CD14-positive monocyte (primary cell): ENCODE measurements around the gene LCAT. TPM values are rescaled to one million over a fixed set of nuclear protein-coding genes. Genes with fewer than 3 reads are reported as not detected.

Experiments
- DNase-seq, 3 donors: peaks; one replicate each; pipeline ENCODE4 v3.0.0-alpha.2; 2011 to 2022
- H2AFZ ChIP-seq: 2 replicates; pipeline ENCODE4 v1.6.0; 2012; ENCODE audit warnings: mild to moderate bottlenecking, low read depth, low read length, inconsistent platforms; ENCODE audit not compliant: insufficient read depth, poor library complexity, severe bottlenecking
- H3K27ac ChIP-seq, 2 donors: 1 replicate in 1 of 2; 2 replicates in 1 of 2; pipeline ENCODE4 v1.5.1; 2012 to 2013; ENCODE audit warnings: low read length in 2 of 2, control low read depth in 1 of 2, inconsistent platforms in 1 of 2, low read depth in 1 of 2, mild to moderate bottlenecking in 1 of 2
- H3K27me3 ChIP-seq, 2 donors: one replicate each; pipeline versions ENCODE4 v1.6.0 to v1.6.1; 2011 to 2013; ENCODE audit warnings: low read length in 2 of 2; ENCODE audit not compliant: control insufficient read depth in 2 of 2, insufficient read depth in 2 of 2
- H3K36me3 ChIP-seq, 2 donors: replicated peaks in 1 of 2; 1 replicate in 1 of 2; 2 replicates in 1 of 2; pipeline versions ENCODE4 v1.5.1 to v1.6.1; 2012 to 2013; ENCODE audit warnings: low read length in 2 of 2, control low read depth in 1 of 2, inconsistent platforms in 1 of 2, mild to moderate bottlenecking in 1 of 2; ENCODE audit not compliant: insufficient read depth in 2 of 2, control insufficient read depth in 1 of 2
- H3K4me1 ChIP-seq, 2 donors: 1 replicate in 1 of 2; 2 replicates in 1 of 2; pipeline versions ENCODE4 v1.5.1 to v1.6.1; 2012 to 2013; ENCODE audit warnings: low read length in 2 of 2, control low read depth in 1 of 2, inconsistent platforms in 1 of 2, mild to moderate bottlenecking in 1 of 2, moderate library complexity in 1 of 2; ENCODE audit not compliant: insufficient read depth in 2 of 2, control insufficient read depth in 1 of 2
- H3K4me2 ChIP-seq: replicated peaks from 2 replicates; pipeline ENCODE3; 2012; ENCODE audit warnings: low read length, moderate library complexity, mild to moderate bottlenecking; ENCODE audit not compliant: poor library complexity, severe bottlenecking; ENCODE audit errors: extremely low read depth
- H3K4me3 ChIP-seq, 3 experiments: fragments of 200-600 bp in 1 of 3; sonication (generic) in 1 of 3; replicated peaks in 1 of 3; 1 replicate in 2 of 3; 2 replicates in 1 of 3; pipeline ENCODE4 v1.5.1; 2011 to 2013; ENCODE audit warnings: low read length in 3 of 3, mild to moderate bottlenecking in 3 of 3, control low read depth in 2 of 3, low read depth in 2 of 3, inconsistent platforms in 1 of 3, moderate library complexity in 1 of 3
- H3K79me2 ChIP-seq: 2 replicates; pipeline ENCODE4 v1.6.0; 2012; ENCODE audit warnings: mild to moderate bottlenecking, control low read depth, inconsistent platforms, low read length, moderate library complexity; ENCODE audit not compliant: insufficient read depth
- H3K9ac ChIP-seq: 2 replicates; pipeline ENCODE4 v1.6.0; 2017; ENCODE audit warnings: low read length, mild to moderate bottlenecking; ENCODE audit not compliant: insufficient read depth, poor library complexity, severe bottlenecking
- H3K9me3 ChIP-seq, 2 donors: replicated peaks in 1 of 2; 1 replicate in 1 of 2; 2 replicates in 1 of 2; pipeline versions ENCODE4 v1.5.1 to v1.6.1; 2012 to 2013; ENCODE audit warnings: low read length in 2 of 2, control low read depth in 1 of 2; ENCODE audit not compliant: control insufficient read depth in 1 of 2, insufficient read depth in 1 of 2
- H4K20me1 ChIP-seq: 2 replicates; pipeline ENCODE4 v1.6.0; 2012; ENCODE audit warnings: mild to moderate bottlenecking, low read length, control low read depth, moderate library complexity; ENCODE audit not compliant: insufficient read depth
- H3K27ac Mint-ChIP-seq, 7 donors: one replicate each; pipeline ENCODE4 v1.8.0; 2020; ENCODE audit warnings: mild to moderate bottlenecking in 7 of 7, mixed read lengths in 7 of 7, moderate library complexity in 6 of 7, inconsistent platforms in 2 of 7
- H3K27me3 Mint-ChIP-seq, 3 donors: one replicate each; pipeline ENCODE4 v1.8.0; 2021 to 2022; ENCODE audit warnings: low read depth in 3 of 3, mild to moderate bottlenecking in 3 of 3, mixed read lengths in 3 of 3, moderate library complexity in 3 of 3, inconsistent platforms in 1 of 3
- H3K36me3 Mint-ChIP-seq, 2 donors: one replicate each; pipeline ENCODE4 v1.8.0; 2020; ENCODE audit warnings: mixed read lengths in 2 of 2, inconsistent platforms in 1 of 2, mild to moderate bottlenecking in 1 of 2
- H3K4me1 Mint-ChIP-seq: one replicate; pipeline ENCODE4 v1.8.0; 2020; ENCODE audit warnings: mild to moderate bottlenecking, mixed read lengths
- H3K4me3 Mint-ChIP-seq, 2 donors: one replicate each; pipeline ENCODE4 v1.8.0; 2020; ENCODE audit warnings: mild to moderate bottlenecking in 2 of 2, mixed read lengths in 2 of 2, moderate library complexity in 1 of 2
- H3K9me3 Mint-ChIP-seq, 7 donors: one replicate each; pipeline ENCODE4 v1.8.0; 2020 to 2022; ENCODE audit warnings: mixed read lengths in 7 of 7, mild to moderate bottlenecking in 6 of 7, moderate library complexity in 6 of 7, inconsistent platforms in 2 of 7
- CTCF ChIP-seq: fragments of 200-600 bp; IDR thresholded peaks from one replicate; pipeline ENCODE4 v1.8.0; 2022; ENCODE audit warnings: antibody characterized with exemption, mild to moderate bottlenecking
- WGBS: methylation state at CpG from one replicate; pipeline ENCODE4 v1.1.5; 2013; ENCODE audit warnings: missing lambda C conversion rate; ENCODE audit not compliant: insufficient coverage; 5-methylcytosine and 5-hydroxymethylcytosine counted together
- intact Hi-C, 2 donors: fragments of 100-400 bp; cut with micrococcal nuclease; formaldehyde crosslinking; loops; one replicate each; pipeline versions ENCODE4 v1.15.0 to v1.15.1; 2023
- polyA plus RNA-seq, 3 donors: library from polyadenylated mRNA; depleted of rRNA in 1 of 3; unstranded in 2 of 3; stranded (reverse) in 1 of 3; fragments of 300-500 nt in 2 of 3; fragments of >200 nt in 1 of 3; fragmentation: Illumina TruSeq in 2 of 3; gene quantifications; 1 replicate in 2 of 3; 2 replicates in 1 of 3; pipeline ENCODE4 v1.2.3, GENCODE V29; 2012 to 2021

LCAT gene
- polyA plus RNA-seq, 3 donors, result 0.17 to 16.2 TPM; not detected in 1

- Mint-ChIP-seq H3K27me3 (peaks cover 0 to 2% (median 0%) of the 10 kb centered on the region in 3 donors), H3K36me3 (peaks cover 38 to 55% of the 10 kb centered on the region in 2 donors), H3K4me3 (no peak overlapping the region), H3K9me3 (peaks cover 0 to 3% (median 0%) of the 10 kb centered on the region in 7 donors), H3K27ac (peak overlapping the region in 1 of 7 donors; percentile 69), H3K4me1 (no peaks in the 10 kb centered on the region)
- Histone ChIP-seq H3K4me3 (no peak overlapping the region), H3K79me2 (peaks cover 6% of the 10 kb centered on the region), H3K9me3 (no peaks in the 10 kb centered on the region), H2AFZ (no peak overlapping the region), H3K36me3 (peaks cover 37 to 43% of the 10 kb centered on the region in 2 donors), H3K27ac (no peak overlapping the region), H3K4me1 (no peaks in the 10 kb centered on the region), H4K20me1 (peaks cover 48% of the 10 kb centered on the region), H3K4me2 (no peak overlapping the region), H3K9ac (no peak overlapping the region), H3K27me3 (no peaks in the 10 kb centered on the region)
- intact Hi-C loops, result no loop called here
- WGBS, result 98% methylated on average over 28 of the region's 36 CpGs
- no peak for DNase-seq
- TF ChIP-seq CTCF, result no peak
Observed at GRCh38 chr16:67909056-67909742, 34.7 kb downstream of the LCAT start.

- H4K20me1 ChIP-seq, result peaks cover 47% of the 10 kb centered on the region
- peaks cover 47 to 56% of the 10 kb centered on the region in 2 donors for H3K36me3 ChIP-seq
- peaks cover 0 to 3% (median 0%) of the 10 kb centered on the region in 7 donors for H3K9me3 Mint-ChIP-seq
Observed at GRCh38 chr16:67907397-67908180, 36.3 kb downstream of the LCAT start.

More at GRCh38 chr16:67907397-67908180, 36.3 kb downstream of the LCAT start:
- Mint-ChIP-seq H3K4me3 (no peak overlapping the region), H3K4me1 (no peaks in the 10 kb centered on the region), H3K36me3 (peaks cover 40 to 61% of the 10 kb centered on the region in 2 donors), H3K27ac (peak overlapping the region in 3 of 7 donors; percentile 9 to 53 (median 15)), H3K27me3 (peaks cover 0 to 3% (median 0%) of the 10 kb centered on the region in 3 donors)
- Histone ChIP-seq H3K27me3 (no peaks in the 10 kb centered on the region), H3K27ac (no peak overlapping the region), H3K9me3 (no peaks in the 10 kb centered on the region), H3K4me3 (no peak overlapping the region), H3K9ac (no peak overlapping the region), H2AFZ (no peak overlapping the region), H3K4me2 (no peak overlapping the region), H3K79me2 (peaks cover 9% of the 10 kb centered on the region), H3K4me1 (no peaks in the 10 kb centered on the region)
- DNase-seq, result no peak
- intact Hi-C loops, result no loop called here
- TF ChIP-seq CTCF, result no peak
- WGBS, result 98% methylated on average over 10 of the region's 11 CpGs
